IMR-90 (cell line): ENCODE results near the gene ATM. TPM values are rescaled to one million over a fixed set of nuclear protein-coding genes. Genes with fewer than 3 reads are reported as not detected.

Experiments
- ATAC-seq: fragments of 200-7000 bp; cut with Tn5 transposase; 2 replicates; pipeline ENCODE4 v1.9.1; 2020; ENCODE audit warnings: low read depth, mild to moderate bottlenecking, moderate library complexity
- BruUV-seq: library from RNA; stranded (reverse); fragments of 400-500 nt; replicated peaks from 2 replicates; lab custom pipeline; 2021; lab: Mats Ljungman, UMichigan
- CTCF ChIA-PET: fragments of 300-600 bp; formaldehyde crosslinking; extraction: SDS; loops from one replicate; lab custom pipeline; 2021; ENCODE audit warnings: antibody characterized with exemption; lab: Yijun Ruan, JAX
- POLR2A ChIA-PET: fragments of 300-600 bp; sonication (Branson Sonifier 250); formaldehyde crosslinking; loops from one replicate; lab custom pipeline; 2022; ENCODE audit warnings: antibody characterized with exemption; ENCODE audit not compliant: unreplicated experiment; lab: Charles Lee
- DNase-seq: peaks from one replicate; pipeline ENCODE4 v3.0.0; 2013
- H2AFZ ChIP-seq: replicated peaks from 2 replicates; pipeline ENCODE3; 2013; ENCODE audit warnings: low read length, mild to moderate bottlenecking; ENCODE audit not compliant: poor library complexity
- H2AK5ac ChIP-seq: 2 replicates; pipeline ENCODE4 v1.6.1; 2013; ENCODE audit warnings: low read depth, low read length, inconsistent platforms
- H2AK9ac ChIP-seq: replicated peaks from 2 replicates; pipeline ENCODE3; 2013; ENCODE audit warnings: mild to moderate bottlenecking, low read depth, low read length, moderate library complexity; ENCODE audit not compliant: poor library complexity
- H2BK120ac ChIP-seq: 2 replicates; pipeline ENCODE4 v1.6.1; 2013; ENCODE audit warnings: low read depth, low read length, inconsistent platforms
- H2BK15ac ChIP-seq: 3 replicates; pipeline ENCODE4 v1.6.1; 2013; ENCODE audit warnings: low read depth, low read length, inconsistent platforms
- H2BK20ac ChIP-seq: 2 replicates; pipeline ENCODE4 v1.6.1; 2013; ENCODE audit warnings: low read depth, mild to moderate bottlenecking, inconsistent platforms, low read length, moderate library complexity
- H2BK5ac ChIP-seq: 2 replicates; pipeline ENCODE4 v1.6.1; 2013; ENCODE audit warnings: mild to moderate bottlenecking, low read depth, low read length, inconsistent platforms; ENCODE audit not compliant: poor library complexity, severe bottlenecking
- H3K14ac ChIP-seq: replicated peaks from 2 replicates; pipeline ENCODE4 v1.6.1; 2013; ENCODE audit warnings: low read depth, low read length, inconsistent platforms
- H3K18ac ChIP-seq: 2 replicates; pipeline ENCODE4 v1.6.1; 2013; ENCODE audit warnings: low read depth, low read length, control low read depth
- H3K23ac ChIP-seq: 2 replicates; pipeline ENCODE4 v1.6.1; 2013; ENCODE audit warnings: low read depth, low read length, inconsistent platforms
- H3K27ac ChIP-seq: 2 replicates; pipeline ENCODE4 v1.5.1; 2013; ENCODE audit warnings: mild to moderate bottlenecking, control low read depth, low read length; ENCODE audit not compliant: insufficient read depth
- H3K27me3 ChIP-seq: 2 replicates; pipeline ENCODE4 v1.6.1; 2013; ENCODE audit warnings: low read length; ENCODE audit not compliant: control insufficient read depth, insufficient read depth
- H3K36me3 ChIP-seq: 2 replicates; pipeline ENCODE4 v1.6.1; 2013; ENCODE audit warnings: low read length, mixed read lengths; ENCODE audit not compliant: control insufficient read depth, insufficient read depth
- H3K4ac ChIP-seq: 2 replicates; pipeline ENCODE4 v1.6.1; 2013; ENCODE audit warnings: low read depth, low read length, inconsistent platforms
- H3K4me1 ChIP-seq: 2 replicates; pipeline ENCODE4 v1.6.1; 2013; ENCODE audit warnings: low read length, mixed read lengths; ENCODE audit not compliant: control insufficient read depth, insufficient read depth
- H3K4me2 ChIP-seq: 2 replicates; pipeline ENCODE4 v1.6.1; 2013; ENCODE audit warnings: low read depth, mild to moderate bottlenecking, control low read depth, low read length, moderate library complexity
- H3K4me3 ChIP-seq: 2 replicates; pipeline ENCODE4 v1.5.1; 2013; ENCODE audit warnings: low read depth, mild to moderate bottlenecking, control low read depth, low read length, moderate library complexity; ENCODE audit not compliant: insufficient read depth
- H3K56ac ChIP-seq: 2 replicates; pipeline ENCODE4 v1.6.1; 2013; ENCODE audit warnings: low read length, inconsistent platforms; ENCODE audit not compliant: insufficient read depth; ENCODE audit errors: extremely low read depth
- H3K79me1 ChIP-seq, 2 experiments: 2 replicates each; pipeline ENCODE4 v1.6.1; 2013; ENCODE audit warnings: low read length in 2 of 2, inconsistent platforms in 1 of 2, low read depth in 1 of 2
- H3K9ac ChIP-seq: 2 replicates; pipeline ENCODE4 v1.6.1; 2013; ENCODE audit warnings: low read depth, low read length, control low read depth
- H3K9me1 ChIP-seq: 2 replicates; pipeline ENCODE4 v1.6.1; 2013; ENCODE audit warnings: low read length, inconsistent platforms; ENCODE audit not compliant: insufficient read depth
- H3K9me3 ChIP-seq: 2 replicates; pipeline ENCODE4 v1.6.1; 2013; ENCODE audit warnings: low read length; ENCODE audit not compliant: control insufficient read depth, insufficient read depth
- H4K20me1 ChIP-seq: 2 replicates; pipeline ENCODE4 v1.6.1; 2013; ENCODE audit warnings: low read length, inconsistent platforms; ENCODE audit not compliant: insufficient read depth
- H4K5ac ChIP-seq: 2 replicates; pipeline ENCODE4 v1.6.1; 2013; ENCODE audit warnings: mild to moderate bottlenecking, low read depth, low read length, control low read depth
- H4K8ac ChIP-seq, 2 experiments: 2 replicates each; pipeline ENCODE4 v1.6.1; 2013; ENCODE audit warnings: low read depth in 2 of 2, low read length in 2 of 2, control low read depth in 1 of 2, inconsistent platforms in 1 of 2
- H4K91ac ChIP-seq: 2 replicates; pipeline ENCODE4 v1.6.1; 2013; ENCODE audit warnings: low read depth, low read length, inconsistent platforms; ENCODE audit not compliant: insufficient read depth
- BHLHE40 ChIP-seq: fragments of 150-350 bp; IDR thresholded peaks from 2 replicates; pipeline ENCODE4 v1.6.1; 2016; ENCODE audit warnings: mild to moderate bottlenecking, low read depth, low read length
- CHD1 ChIP-seq: IDR thresholded peaks from 2 replicates; pipeline ENCODE4 v1.6.1; 2012; ENCODE audit warnings: low read depth, low read length, improper control_type of control experiment
- FOS ChIP-seq: fragments of 150-350 bp; IDR thresholded peaks from 2 replicates; pipeline ENCODE4 v1.6.1; 2016; ENCODE audit warnings: low read depth, low read length
- MAFK ChIP-seq: IDR thresholded peaks from 2 replicates; pipeline ENCODE4 v1.6.1; 2012; ENCODE audit warnings: low read depth, low read length, improper control_type of control experiment
- MAZ ChIP-seq: IDR thresholded peaks from 2 replicates; pipeline ENCODE4 v1.6.1; 2012; ENCODE audit warnings: low read depth, mild to moderate bottlenecking, low read length, improper control_type of control experiment, moderate library complexity, borderline replicate concordance
- MXI1 ChIP-seq: IDR thresholded peaks from 2 replicates; pipeline ENCODE4 v1.6.1; 2012; ENCODE audit warnings: low read depth, mild to moderate bottlenecking, low read length, moderate library complexity, borderline replicate concordance
- NFE2L2 ChIP-seq: fragments of 150-350 bp; IDR thresholded peaks from 2 replicates; pipeline ENCODE4 v1.6.1; 2016; ENCODE audit warnings: low read depth, mild to moderate bottlenecking, low read length
- RCOR1 ChIP-seq: IDR thresholded peaks from 2 replicates; pipeline ENCODE4 v1.6.1; 2012; ENCODE audit warnings: mild to moderate bottlenecking, low read length, improper control_type of control experiment; ENCODE audit not compliant: insufficient replicate concordance
- RFX5 ChIP-seq: IDR thresholded peaks from 2 replicates; pipeline ENCODE4 v1.8.0; 2012; ENCODE audit warnings: low read depth, mild to moderate bottlenecking, low read length, moderate library complexity
- SMC3 ChIP-seq: fragments of 150-350 bp; IDR thresholded peaks from 2 replicates; pipeline ENCODE4 v1.6.1; 2016; ENCODE audit warnings: low read depth, mild to moderate bottlenecking, antibody characterized with exemption, low read length, moderate library complexity
- WGBS, 2 experiments: methylation state at CpG; one replicate each; pipeline versions ENCODE4 v1.1.5 to v1.1.7; 2013; ENCODE audit warnings: missing lambda C conversion rate in 2 of 2; ENCODE audit not compliant: insufficient read length in 1 of 2; ENCODE audit errors: extremely low coverage in 2 of 2; 5-methylcytosine and 5-hydroxymethylcytosine counted together
- dilution Hi-C: fragments of 300-500 bp; cut with HindIII; formaldehyde crosslinking; loops from one replicate; pipeline ENCODE4 v1.14.3; 2018; ENCODE audit warnings: low sequenced_read_pairs; ENCODE audit not compliant: unreplicated experiment
- in situ Hi-C: fragments of 300-500 bp; cut with MboI; formaldehyde crosslinking; loops from 3 replicates; pipeline ENCODE4 v1.14.3; 2019; ENCODE audit warnings: low sequenced_read_pairs, inconsistent platforms, mixed read lengths
- intact Hi-C: fragments of 100-400 bp; cut with micrococcal nuclease; formaldehyde crosslinking; loops from 2 replicates; pipeline ENCODE4 v1.10.0; 2022
- polyA plus RNA-seq, 3 experiments: library from polyadenylated mRNA; depleted of rRNA; stranded (reverse); fragments of >200 nt; gene quantifications; 2 replicates each; pipeline ENCODE4 v1.2.3, GENCODE V29; 2012; ENCODE audit warnings: low replicate concordance in 1 of 3
- total RNA-seq: library from RNA; depleted of rRNA; stranded (reverse); fragments of >200 nt; gene quantifications from 2 replicates; pipeline ENCODE4 v1.2.3, GENCODE V29; 2012
- TF ChIP-seq, protein P1 (sequence below): fragments of 150-350 bp; IDR thresholded peaks from 2 replicates; pipeline ENCODE4 v1.6.1; 2017; ENCODE audit warnings: mild to moderate bottlenecking, antibody characterized with exemption, low read length, low read depth
- TF ChIP-seq, protein P2 (sequence below): conservative IDR thresholded peaks from 2 replicates; pipeline ENCODE4 v1.5.1; 2012; ENCODE audit warnings: mild to moderate bottlenecking, low read depth, low read length, improper control_type of control experiment

Gene ATM
- total and polyA plus RNA-seq, 2 of the 4 experiments (the other 2 are of a cell fraction), result 18.1 to 30.6 TPM

DNA sequence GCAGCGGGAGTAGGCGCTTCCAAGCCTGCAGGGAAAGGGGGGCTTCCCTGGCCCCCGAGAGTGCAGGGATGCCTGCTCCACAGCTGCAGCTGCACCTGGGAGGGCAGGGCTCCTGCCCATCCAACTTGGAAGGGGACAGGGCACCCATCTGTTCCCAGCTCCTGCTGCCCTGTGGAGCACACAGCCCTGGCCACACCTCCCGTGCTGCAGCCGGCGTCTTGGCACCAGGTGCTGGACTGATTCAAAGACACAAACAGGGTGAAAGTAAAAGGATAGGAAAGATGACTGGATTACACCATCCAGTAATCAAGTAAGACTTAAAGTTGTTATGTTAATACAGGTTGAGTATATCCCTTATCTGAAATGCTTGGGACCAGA lies 15.2 kb upstream of the ATM start:
- H4K8ac ChIP-seq, result no peak overlapping the region
- dilution Hi-C loops (no loop called here), intact Hi-C loops (no loop called here), in situ Hi-C loops (no loop called here)
- no peaks in the 10 kb centered on the region for H4K20me1 ChIP-seq
- TF ChIP-seq NFE2L2 (no peak), MAZ (no peak), CHD1 (no peak), RFX5 (no peak), RCOR1 (no peak), SMC3 (no peak), MXI1 (no peak), BHLHE40 (no peak), MAFK (no peak), FOS (no peak)
- TF ChIP-seq, protein P1, sequence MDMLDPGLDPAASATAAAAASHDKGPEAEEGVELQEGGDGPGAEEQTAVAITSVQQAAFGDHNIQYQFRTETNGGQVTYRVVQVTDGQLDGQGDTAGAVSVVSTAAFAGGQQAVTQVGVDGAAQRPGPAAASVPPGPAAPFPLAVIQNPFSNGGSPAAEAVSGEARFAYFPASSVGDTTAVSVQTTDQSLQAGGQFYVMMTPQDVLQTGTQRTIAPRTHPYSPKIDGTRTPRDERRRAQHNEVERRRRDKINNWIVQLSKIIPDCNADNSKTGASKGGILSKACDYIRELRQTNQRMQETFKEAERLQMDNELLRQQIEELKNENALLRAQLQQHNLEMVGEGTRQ, result no peak
- TF ChIP-seq, protein P2, sequence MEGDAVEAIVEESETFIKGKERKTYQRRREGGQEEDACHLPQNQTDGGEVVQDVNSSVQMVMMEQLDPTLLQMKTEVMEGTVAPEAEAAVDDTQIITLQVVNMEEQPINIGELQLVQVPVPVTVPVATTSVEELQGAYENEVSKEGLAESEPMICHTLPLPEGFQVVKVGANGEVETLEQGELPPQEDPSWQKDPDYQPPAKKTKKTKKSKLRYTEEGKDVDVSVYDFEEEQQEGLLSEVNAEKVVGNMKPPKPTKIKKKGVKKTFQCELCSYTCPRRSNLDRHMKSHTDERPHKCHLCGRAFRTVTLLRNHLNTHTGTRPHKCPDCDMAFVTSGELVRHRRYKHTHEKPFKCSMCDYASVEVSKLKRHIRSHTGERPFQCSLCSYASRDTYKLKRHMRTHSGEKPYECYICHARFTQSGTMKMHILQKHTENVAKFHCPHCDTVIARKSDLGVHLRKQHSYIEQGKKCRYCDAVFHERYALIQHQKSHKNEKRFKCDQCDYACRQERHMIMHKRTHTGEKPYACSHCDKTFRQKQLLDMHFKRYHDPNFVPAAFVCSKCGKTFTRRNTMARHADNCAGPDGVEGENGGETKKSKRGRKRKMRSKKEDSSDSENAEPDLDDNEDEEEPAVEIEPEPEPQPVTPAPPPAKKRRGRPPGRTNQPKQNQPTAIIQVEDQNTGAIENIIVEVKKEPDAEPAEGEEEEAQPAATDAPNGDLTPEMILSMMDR, result no peak
- no TSS peak for BruUV-seq
- H3K23ac ChIP-seq, result no peak overlapping the region
- no peak for DNase-seq
- peaks cover 16% of the 10 kb centered on the region; the same call in 1 of the 2 replicates for H3K9me3 ChIP-seq
- no peaks in the 10 kb centered on the region for H3K9me1 ChIP-seq
- no peak overlapping the region for H2BK5ac ChIP-seq
- no peak overlapping the region for H4K91ac ChIP-seq
- peaks cover 25 to 36% of the 10 kb centered on the region in 2 experiments for H3K79me1 ChIP-seq
- POLR2A ChIA-PET, result no interaction called here
- no peak overlapping the region for H2AK9ac ChIP-seq
- no peak overlapping the region for H3K4me3 ChIP-seq
- peaks cover 39% of the 10 kb centered on the region for H3K36me3 ChIP-seq
- H3K4ac ChIP-seq, result no peak overlapping the region
- no peak overlapping the region for H2AFZ ChIP-seq
- H2AK5ac ChIP-seq, result no peak overlapping the region
- H3K56ac ChIP-seq, result no peak overlapping the region
- H2BK15ac ChIP-seq, result no peak overlapping the region
- no peak overlapping the region for H4K5ac ChIP-seq
- H3K27ac ChIP-seq, result no peak overlapping the region
- no peak for ATAC-seq
- no peak overlapping the region for H2BK120ac ChIP-seq
- no peak overlapping the region for H3K9ac ChIP-seq
- no peak overlapping the region for H2BK20ac ChIP-seq
- no peak overlapping the region for H3K14ac ChIP-seq
- no peak overlapping the region for H3K18ac ChIP-seq
- CTCF ChIA-PET, result no interaction called here
- H3K4me2 ChIP-seq, result no peak overlapping the region
- H3K4me1 ChIP-seq, result no peaks in the 10 kb centered on the region
- no peaks in the 10 kb centered on the region for H3K27me3 ChIP-seq
- 100% methylated on average over 1 of the region's 6 CpGs; no CpG with 5 or more reads in 1 of the 2 experiments for WGBS, 2 experiments
